Omental fat pad (tissue), 4 donors: ENCODE data around the gene MYL12B. TPM values are rescaled to one million over a fixed set of nuclear protein-coding genes. Genes with fewer than 3 reads are reported as not detected.

Source experiments
- ATAC-seq: fragments of 150-250 bp; one replicate; pipeline ENCODE4 v1.9.1; 2016; ENCODE audit warnings: mild to moderate bottlenecking, moderate library complexity; ENCODE audit not compliant: low FRiP score
- DNase-seq: peaks from one replicate; pipeline ENCODE4 v3.0.0-alpha.2; 2019; ENCODE audit warnings: low spot score
- total RNA-seq, 4 donors: library from RNA; depleted of rRNA; stranded (reverse); fragments of >200 nt; gene quantifications; one replicate each; pipeline ENCODE4 v1.1.0, GENCODE V29; 2016
- TF ChIP-seq, protein P1 (sequence below), 3 donors: fragments of 450-650 bp; IDR thresholded peaks; one replicate each; pipeline ENCODE4 v1.5.1; 2016 to 2017; ENCODE audit warnings: antibody characterized with exemption in 3 of 3, mild to moderate bottlenecking in 3 of 3, moderate library complexity in 2 of 3

Gene MYL12B
- total RNA-seq, 4 donors from 2014 or later = 263 to 352 (median 318) TPM

DNA sequence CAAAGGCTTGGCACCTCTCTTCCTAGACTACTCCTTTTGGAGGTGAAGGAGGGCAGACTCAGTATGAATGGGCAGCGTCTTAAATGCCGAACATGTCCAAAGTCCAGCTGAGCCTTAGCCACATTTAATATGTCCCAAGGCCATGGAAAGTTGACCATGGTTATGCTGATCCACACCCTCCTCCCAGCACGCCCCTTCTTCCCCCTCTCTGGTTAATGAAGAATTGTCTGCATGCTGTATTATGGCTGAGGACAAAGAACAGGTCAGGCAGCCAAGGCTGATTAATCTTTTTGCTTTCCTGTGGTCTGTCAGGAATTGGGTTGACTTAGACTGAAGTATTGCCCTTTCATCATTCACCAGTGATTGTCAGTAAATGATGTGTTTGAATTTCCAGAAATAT, 36.3 kb upstream of the MYL12B start:
- TF ChIP-seq, protein P1, sequence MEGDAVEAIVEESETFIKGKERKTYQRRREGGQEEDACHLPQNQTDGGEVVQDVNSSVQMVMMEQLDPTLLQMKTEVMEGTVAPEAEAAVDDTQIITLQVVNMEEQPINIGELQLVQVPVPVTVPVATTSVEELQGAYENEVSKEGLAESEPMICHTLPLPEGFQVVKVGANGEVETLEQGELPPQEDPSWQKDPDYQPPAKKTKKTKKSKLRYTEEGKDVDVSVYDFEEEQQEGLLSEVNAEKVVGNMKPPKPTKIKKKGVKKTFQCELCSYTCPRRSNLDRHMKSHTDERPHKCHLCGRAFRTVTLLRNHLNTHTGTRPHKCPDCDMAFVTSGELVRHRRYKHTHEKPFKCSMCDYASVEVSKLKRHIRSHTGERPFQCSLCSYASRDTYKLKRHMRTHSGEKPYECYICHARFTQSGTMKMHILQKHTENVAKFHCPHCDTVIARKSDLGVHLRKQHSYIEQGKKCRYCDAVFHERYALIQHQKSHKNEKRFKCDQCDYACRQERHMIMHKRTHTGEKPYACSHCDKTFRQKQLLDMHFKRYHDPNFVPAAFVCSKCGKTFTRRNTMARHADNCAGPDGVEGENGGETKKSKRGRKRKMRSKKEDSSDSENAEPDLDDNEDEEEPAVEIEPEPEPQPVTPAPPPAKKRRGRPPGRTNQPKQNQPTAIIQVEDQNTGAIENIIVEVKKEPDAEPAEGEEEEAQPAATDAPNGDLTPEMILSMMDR (IDR thresholded peaks at IDR 0.05) = no peak
- ATAC-seq (no peak), DNase-seq (no peak)

DNA sequence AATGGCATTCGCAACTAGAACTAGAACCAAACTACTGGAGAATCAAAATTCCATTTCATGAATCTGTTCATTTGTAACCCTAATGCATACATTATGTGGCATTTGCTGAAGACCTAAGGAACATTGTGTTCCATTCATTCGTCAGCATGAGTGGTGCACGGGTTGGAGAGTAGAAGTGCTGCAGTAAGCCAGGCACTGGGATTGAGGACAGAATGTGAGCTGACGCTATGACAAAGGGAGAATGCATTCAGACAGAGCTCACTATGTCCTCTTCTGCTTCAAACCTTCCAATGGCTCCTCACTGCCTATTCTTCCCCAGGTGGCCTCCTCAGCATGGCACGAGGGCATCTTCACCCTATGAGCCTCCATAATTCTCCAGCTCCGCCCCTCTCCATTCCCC, 35.9 kb upstream of the MYL12B start:
- TF ChIP-seq, protein P1 (IDR thresholded peaks at IDR 0.05) = no peak
- ATAC-seq (peak; percentile 10), DNase-seq (no peak)

DNA sequence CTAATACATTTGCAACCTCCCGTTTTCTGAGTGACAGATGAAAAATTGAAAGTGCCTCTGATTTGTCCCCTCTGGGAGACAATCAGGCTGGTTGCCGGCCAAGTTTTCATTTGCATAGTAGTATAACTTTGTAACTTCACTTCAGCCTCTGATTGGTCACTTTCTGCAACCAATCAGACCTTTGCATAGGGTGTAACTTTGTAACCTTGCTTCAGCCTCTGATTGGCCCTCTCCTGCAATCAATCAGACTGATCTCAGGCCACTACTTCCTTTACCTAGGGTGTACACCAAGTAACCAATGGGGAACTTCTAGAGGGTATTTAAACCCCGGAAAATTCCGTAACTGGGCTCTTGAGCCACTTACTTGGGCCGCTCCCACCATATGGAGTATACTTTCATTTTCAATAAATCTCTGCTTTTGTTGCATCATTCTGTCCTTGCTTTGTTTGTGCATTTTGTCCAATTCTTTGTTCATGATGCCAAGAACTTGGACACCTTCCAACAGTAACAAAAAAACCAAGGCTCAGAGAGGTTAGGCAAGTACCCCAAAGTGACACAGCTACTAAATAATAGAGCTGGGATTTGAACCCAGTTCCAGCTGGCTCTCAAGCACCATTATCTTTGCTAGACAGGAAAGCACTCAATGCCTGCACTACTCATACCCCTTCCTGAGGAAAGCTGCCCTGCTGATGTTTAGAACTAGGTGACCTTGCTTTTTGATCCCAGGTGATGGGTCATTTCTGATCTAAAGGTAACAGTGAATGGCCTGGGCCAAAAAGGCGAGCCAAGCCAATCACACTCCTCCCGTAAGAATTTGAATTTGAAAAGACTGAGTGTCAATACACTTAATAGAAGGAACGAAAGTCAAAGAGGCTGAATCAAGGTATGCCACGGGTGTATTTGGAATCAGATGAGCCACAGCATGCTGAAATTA, 31.3 kb upstream of the MYL12B start:
- TF ChIP-seq, protein P1 (IDR thresholded peaks at IDR 0.05) = no peak
- no peak for ATAC-seq
- DNase-seq = no peak

DNA sequence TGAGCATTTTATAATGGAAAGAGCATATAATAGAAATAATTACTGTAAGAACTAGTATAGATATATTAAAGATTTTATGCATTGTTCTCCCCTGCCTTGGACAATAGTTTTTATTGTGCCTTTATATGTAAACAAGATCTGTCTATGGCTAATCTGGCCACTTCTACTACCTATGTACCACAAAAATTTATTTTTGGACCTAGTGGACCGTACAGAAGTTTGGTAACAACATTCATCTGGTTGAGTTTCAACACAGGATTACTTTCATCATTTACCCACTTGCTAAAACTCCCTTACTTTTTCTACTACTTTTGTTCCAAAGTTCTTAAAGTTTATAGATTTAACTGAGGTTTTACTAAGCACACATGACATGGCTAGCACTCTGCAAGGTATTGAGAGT, 28.9 kb upstream of the MYL12B start:
- DNase-seq (no peak), ATAC-seq (no peak)
- TF ChIP-seq, protein P1 (IDR thresholded peaks at IDR 0.05) = no peak

DNA sequence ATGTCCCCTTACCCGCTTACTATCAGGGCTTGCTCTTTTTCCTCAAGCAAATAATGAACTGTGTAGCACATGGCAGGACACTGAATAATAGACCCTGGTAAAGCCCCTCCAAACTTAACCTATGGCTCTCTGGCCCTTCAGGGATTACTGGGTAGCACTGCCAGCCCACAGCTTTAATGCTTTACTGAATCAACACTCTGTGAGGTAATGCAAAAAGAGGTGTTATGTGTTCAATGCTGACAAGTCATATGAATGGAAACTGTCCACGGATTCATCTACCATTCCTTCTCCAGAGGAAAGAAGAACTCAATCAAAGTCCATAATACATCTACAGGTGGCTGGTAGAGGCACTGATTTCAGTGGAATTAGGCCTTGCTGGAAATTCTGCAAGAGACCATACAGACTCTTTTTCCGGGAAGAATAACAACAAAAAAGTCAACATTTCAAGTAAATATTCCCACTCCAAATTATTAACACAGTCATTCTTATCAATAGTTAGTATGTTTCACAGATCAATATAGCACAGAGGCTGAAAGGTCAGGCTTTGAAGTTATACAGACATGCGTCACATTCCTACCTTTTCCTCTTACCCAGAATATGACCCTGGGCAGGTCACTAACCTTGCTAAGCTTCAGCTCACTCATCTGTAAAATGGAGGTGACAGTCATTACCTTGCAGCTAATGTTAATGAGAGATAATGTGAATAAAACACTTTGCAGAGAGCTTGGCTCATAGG, 28.3 kb upstream of the MYL12B start:
- ATAC-seq = no peak
- DNase-seq = no peak
- TF ChIP-seq, protein P1 (IDR thresholded peaks at IDR 0.05) = no peak

DNA sequence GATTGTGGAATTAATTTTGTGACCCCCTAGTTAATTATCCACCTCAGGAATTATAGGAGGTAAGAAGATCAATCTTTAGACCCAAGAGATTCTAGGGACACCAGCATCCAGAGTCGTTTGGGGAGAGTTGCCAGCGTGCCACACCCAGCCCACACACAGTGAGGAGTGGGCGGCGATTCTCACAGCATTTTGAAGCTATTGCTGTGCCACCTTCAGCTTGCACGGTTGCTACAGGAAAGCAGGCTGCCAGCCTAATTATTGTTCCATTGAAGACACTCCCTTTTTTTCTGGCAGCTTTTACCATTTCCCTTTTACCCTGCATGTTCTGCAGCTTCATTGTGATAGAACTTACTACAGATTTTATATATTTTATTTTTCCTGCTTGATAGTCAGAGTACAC, 27.5 kb upstream of the MYL12B start:
- ATAC-seq = no peak
- DNase-seq = no peak
- TF ChIP-seq, protein P1 (IDR thresholded peaks at IDR 0.05) = no peak
